Upper lobe of right lung (tissue), 1 donor: ENCODE data around the gene ZNF724. TPM values are rescaled to one million over a fixed set of nuclear protein-coding genes. Genes with fewer than 3 reads are reported as not detected.
A peak's percentile ranks its signal among the peaks of the same experiment; 100 is the strongest.

Experiments
- ATAC-seq: fragments of 200-7000 bp; cut with Tn5 transposase; one replicate; pipeline ENCODE4 v1.9.1; 2020; ENCODE audit warnings: mild to moderate bottlenecking, moderate library complexity
- DNase-seq: peaks from one replicate; pipeline ENCODE4 v3.0.0-alpha.2; 2020
- H3K27ac ChIP-seq: fragments of 200-600 bp; one replicate; pipeline ENCODE4 v1.8.0; 2022
- H3K27me3 ChIP-seq: fragments of 200-600 bp; one replicate; pipeline ENCODE4 v1.8.0; 2022; ENCODE audit warnings: mild to moderate bottlenecking
- H3K36me3 ChIP-seq: fragments of 200-600 bp; one replicate; pipeline ENCODE4 v1.8.0; 2022
- H3K4me1 ChIP-seq: fragments of 200-600 bp; one replicate; pipeline ENCODE4 v1.8.0; 2022
- H3K4me3 ChIP-seq: fragments of 200-600 bp; one replicate; pipeline ENCODE4 v1.8.0; 2022; ENCODE audit warnings: mild to moderate bottlenecking
- H3K9me3 ChIP-seq: fragments of 200-600 bp; one replicate; pipeline ENCODE4 v1.8.0; 2022
- CTCF ChIP-seq: fragments of 200-600 bp; IDR thresholded peaks from one replicate; pipeline ENCODE4 v1.8.0; 2022; ENCODE audit warnings: antibody characterized with exemption
- intact Hi-C: fragments of 100-400 bp; cut with DNase I; formaldehyde crosslinking; loops from one replicate; pipeline ENCODE4 v1.11.0; 2022
- total RNA-seq: library from RNA; stranded (reverse); fragmentation: NEBNext Ultra II Directional; extraction: Animal tissue kit (Norgen Biotek cat#: 25700); gene quantifications from one replicate; pipeline ENCODE4 v1.2.1, GENCODE V29; 2021
- donor health status: DM: no; HTN: yes; CAD: no; lungs with severe emphysema.

ZNF724 gene
- total RNA-seq, 1 donor from 2014 or later = 2.3 TPM

DNA sequence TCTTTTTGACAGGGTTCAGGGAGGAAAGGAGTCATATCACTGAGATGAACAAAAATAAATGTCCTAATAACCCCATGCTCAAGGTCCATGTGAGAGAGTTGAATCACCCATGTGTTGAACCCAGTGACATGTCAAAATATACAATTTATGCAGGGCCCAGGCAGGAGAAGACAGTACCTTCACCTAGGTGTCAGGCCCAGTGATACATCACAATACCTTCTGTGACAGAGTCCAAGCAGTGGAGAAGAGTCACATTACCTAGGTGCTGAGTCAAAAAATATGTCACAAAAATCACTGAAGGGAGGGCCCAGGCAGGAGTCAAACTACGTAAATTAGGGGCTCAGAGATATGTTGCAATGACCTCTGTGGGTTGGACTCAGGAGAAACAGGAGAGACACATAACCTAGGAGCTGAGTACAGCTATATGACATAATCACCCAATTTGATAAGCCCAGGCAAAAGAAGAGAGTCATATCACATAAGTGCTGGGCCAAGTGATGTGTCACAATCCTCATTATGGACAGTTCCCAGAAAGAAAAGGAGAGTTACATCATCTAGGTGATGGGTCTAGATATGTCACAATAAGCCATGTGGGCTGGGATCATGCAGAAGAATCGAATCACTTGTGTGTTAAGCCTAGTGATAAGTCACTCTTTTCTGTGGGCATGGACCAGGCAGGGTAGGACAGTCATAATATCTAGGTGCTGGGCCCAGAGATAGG, 13.8 kb upstream of the ZNF724 start:
- TF ChIP-seq CTCF = no peak
- DNase-seq = no peak
- Histone ChIP-seq H3K36me3 (peaks cover 55% of the 10 kb centered on the region), H3K4me3 (no peak overlapping the region), H3K27me3 (no peaks in the 10 kb centered on the region), H3K27ac (no peak overlapping the region), H3K9me3 (no peaks in the 10 kb centered on the region), H3K4me1 (no peaks in the 10 kb centered on the region)
- intact Hi-C loops = no loop called here
- peak; percentile 65 for ATAC-seq

GRCh38 chr19:23263396-23263795, 13.2 kb upstream of the ZNF724 start:
- no peak overlapping the region for H3K27ac ChIP-seq
- ATAC-seq (no peak), DNase-seq (no peak)
- H3K9me3 ChIP-seq = no peaks in the 10 kb centered on the region
- H3K4me1 ChIP-seq = no peaks in the 10 kb centered on the region
- H3K27me3 ChIP-seq = no peaks in the 10 kb centered on the region
- H3K36me3 ChIP-seq = peaks cover 54% of the 10 kb centered on the region
- TF ChIP-seq CTCF = no peak
- intact Hi-C loops = no loop called here
- H3K4me3 ChIP-seq = no peak overlapping the region

DNA sequence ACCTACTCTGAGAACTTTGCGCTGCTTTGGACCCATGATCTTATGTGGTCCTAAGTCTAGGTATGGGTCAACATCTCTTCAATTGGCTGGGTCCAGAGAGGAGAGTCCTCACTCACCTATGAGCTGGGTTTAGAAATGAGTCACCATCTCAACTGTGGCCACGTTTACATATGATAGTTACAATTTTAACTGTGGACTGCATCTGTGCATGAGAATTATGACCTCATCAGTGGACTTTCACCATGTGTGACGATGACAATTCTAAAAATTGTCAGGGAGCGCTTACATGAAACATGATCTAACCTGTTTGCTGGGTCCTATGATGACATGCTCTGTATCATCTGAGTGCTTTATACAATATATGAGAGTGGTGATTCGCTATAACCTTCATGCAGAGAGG, 12.7 kb upstream of the ZNF724 start:
- H3K9me3 ChIP-seq = no peaks in the 10 kb centered on the region
- intact Hi-C loops = no loop called here
- H3K36me3 ChIP-seq = peaks cover 50% of the 10 kb centered on the region
- no peak for TF ChIP-seq CTCF
- DNase-seq (no peak), ATAC-seq (no peak)
- H3K27ac ChIP-seq = no peak overlapping the region
- H3K4me1 ChIP-seq = no peaks in the 10 kb centered on the region
- H3K27me3 ChIP-seq = no peaks in the 10 kb centered on the region
- no peak overlapping the region for H3K4me3 ChIP-seq

GRCh38 chr19:23261496-23262020, 11.4 kb upstream of the ZNF724 start:
- Histone ChIP-seq H3K36me3 (peaks cover 36% of the 10 kb centered on the region), H3K4me3 (no peak overlapping the region), H3K4me1 (no peaks in the 10 kb centered on the region), H3K27me3 (no peaks in the 10 kb centered on the region), H3K27ac (no peak overlapping the region), H3K9me3 (no peaks in the 10 kb centered on the region)
- TF ChIP-seq CTCF = no peak
- DNase-seq (no peak), ATAC-seq (no peak)
- intact Hi-C loops = no loop called here

- TF ChIP-seq CTCF = no peak
- Histone ChIP-seq H3K27me3 (no peaks in the 10 kb centered on the region), H3K27ac (no peak overlapping the region), H3K4me1 (no peaks in the 10 kb centered on the region), H3K9me3 (no peaks in the 10 kb centered on the region), H3K36me3 (peaks cover 33% of the 10 kb centered on the region), H3K4me3 (no peak overlapping the region)
- DNase-seq = no peak
- no peak for ATAC-seq
- intact Hi-C loops = no loop called here
These were observed 10.8 kb upstream of the ZNF724 start for GRCh38 chr19:23260956-23261355.
